Rectal smooth muscle tissue (tissue), 1 donor: ENCODE measurements around the gene GREM2.

Experiments
- H3K27ac ChIP-seq: one replicate; pipeline ENCODE4 v1.7.0; 2013; ENCODE audit warnings: low read depth, low read length, inconsistent platforms
- H3K27me3 ChIP-seq: one replicate; pipeline ENCODE4 v1.7.0; 2013; ENCODE audit warnings: low read length; ENCODE audit not compliant: control insufficient read depth, insufficient read depth
- H3K36me3 ChIP-seq: one replicate; pipeline ENCODE4 v1.7.0; 2013; ENCODE audit warnings: low read length; ENCODE audit not compliant: control insufficient read depth, insufficient read depth
- H3K4me1 ChIP-seq: one replicate; pipeline ENCODE4 v1.7.0; 2013; ENCODE audit warnings: low read length; ENCODE audit not compliant: control insufficient read depth, insufficient read depth
- H3K4me3 ChIP-seq: one replicate; pipeline ENCODE4 v1.7.0; 2013; ENCODE audit warnings: low read length
- H3K9ac ChIP-seq: one replicate; pipeline ENCODE4 v1.7.0; 2013; ENCODE audit warnings: low read length

The GREM2 gene

GRCh38 chr1:240486611-240487010, 125.3 kb downstream of the GREM2 start:
- Histone ChIP-seq H3K4me3 (no peak overlapping the region), H3K27ac (no peak overlapping the region), H3K9ac (no peak overlapping the region), H3K36me3 (no peaks in the 10 kb centered on the region), H3K4me1 (no peaks in the 10 kb centered on the region), H3K27me3 (no peaks in the 10 kb centered on the region)

GRCh38 chr1:240484804-240485443, 127.0 kb downstream of the GREM2 start:
- no peaks in the 10 kb centered on the region for H3K27me3 ChIP-seq
- no peak overlapping the region for H3K9ac ChIP-seq
- no peak overlapping the region for H3K27ac ChIP-seq
- H3K36me3 ChIP-seq = no peaks in the 10 kb centered on the region
- no peaks in the 10 kb centered on the region for H3K4me1 ChIP-seq
- H3K4me3 ChIP-seq = no peak overlapping the region

GRCh38 chr1:240478536-240478935, 133.4 kb downstream of the GREM2 start:
- no peak overlapping the region for H3K4me3 ChIP-seq
- no peaks in the 10 kb centered on the region for H3K36me3 ChIP-seq
- H3K27me3 ChIP-seq = no peaks in the 10 kb centered on the region
- H3K27ac ChIP-seq = no peak overlapping the region
- no peaks in the 10 kb centered on the region for H3K4me1 ChIP-seq
- H3K9ac ChIP-seq = no peak overlapping the region

- Histone ChIP-seq H3K4me1 (no peaks in the 10 kb centered on the region), H3K4me3 (no peak overlapping the region), H3K36me3 (no peaks in the 10 kb centered on the region), H3K9ac (no peak overlapping the region), H3K27ac (no peak overlapping the region), H3K27me3 (no peaks in the 10 kb centered on the region)
These were observed 136.1 kb downstream of the GREM2 start for GRCh38 chr1:240475832-240476231.

- Histone ChIP-seq H3K4me3 (no peak overlapping the region), H3K27me3 (no peaks in the 10 kb centered on the region), H3K4me1 (no peaks in the 10 kb centered on the region), H3K27ac (no peak overlapping the region), H3K9ac (no peak overlapping the region), H3K36me3 (no peaks in the 10 kb centered on the region)
These were observed 137.8 kb downstream of the GREM2 start for GRCh38 chr1:240474133-240474614.

- Histone ChIP-seq H3K36me3 (no peaks in the 10 kb centered on the region), H3K4me1 (no peaks in the 10 kb centered on the region), H3K27me3 (no peaks in the 10 kb centered on the region), H3K27ac (no peak overlapping the region), H3K4me3 (no peak overlapping the region), H3K9ac (no peak overlapping the region)
These were observed 143.3 kb downstream of the GREM2 start for GRCh38 chr1:240468656-240469055.

- no peaks in the 10 kb centered on the region for H3K27me3 ChIP-seq
- no peak overlapping the region for H3K4me3 ChIP-seq
- H3K4me1 ChIP-seq = no peaks in the 10 kb centered on the region
- no peak overlapping the region for H3K9ac ChIP-seq
- H3K27ac ChIP-seq = no peak overlapping the region
- H3K36me3 ChIP-seq = no peaks in the 10 kb centered on the region
These were observed 144.1 kb downstream of the GREM2 start for GRCh38 chr1:240467895-240468294.

GRCh38 chr1:240466509-240466908, 145.4 kb downstream of the GREM2 start:
- no peaks in the 10 kb centered on the region for H3K27me3 ChIP-seq
- no peak overlapping the region for H3K9ac ChIP-seq

GRCh38 chr1:240465531-240465940, 146.4 kb downstream of the GREM2 start:
- H3K27me3 ChIP-seq = no peaks in the 10 kb centered on the region
- no peaks in the 10 kb centered on the region for H3K4me1 ChIP-seq
- peak overlapping the region; percentile 51 for H3K4me3 ChIP-seq
- H3K27ac ChIP-seq = no peak overlapping the region
- H3K36me3 ChIP-seq = no peaks in the 10 kb centered on the region
- H3K9ac ChIP-seq = no peak overlapping the region

More at GRCh38 chr1:240466509-240466908, 145.4 kb downstream of the GREM2 start:
- Histone ChIP-seq H3K27ac (no peak overlapping the region), H3K36me3 (no peaks in the 10 kb centered on the region), H3K4me3 (no peak overlapping the region), H3K4me1 (no peaks in the 10 kb centered on the region)

- Histone ChIP-seq H3K9ac (no peak overlapping the region), H3K27me3 (no peaks in the 10 kb centered on the region), H3K36me3 (no peaks in the 10 kb centered on the region), H3K4me3 (no peak overlapping the region), H3K4me1 (no peaks in the 10 kb centered on the region), H3K27ac (no peak overlapping the region)
These were observed 147.9 kb downstream of the GREM2 start for GRCh38 chr1:240464099-240464498.

GRCh38 chr1:240462766-240463395, 149.1 kb downstream of the GREM2 start:
- no peak overlapping the region for H3K4me3 ChIP-seq
- H3K27ac ChIP-seq = no peak overlapping the region
- no peak overlapping the region for H3K9ac ChIP-seq
- H3K27me3 ChIP-seq = no peaks in the 10 kb centered on the region
- no peaks in the 10 kb centered on the region for H3K4me1 ChIP-seq
- no peaks in the 10 kb centered on the region for H3K36me3 ChIP-seq

- no peak overlapping the region for H3K4me3 ChIP-seq
- no peaks in the 10 kb centered on the region for H3K27me3 ChIP-seq
- no peak overlapping the region for H3K27ac ChIP-seq
- H3K9ac ChIP-seq = no peak overlapping the region
- no peaks in the 10 kb centered on the region for H3K4me1 ChIP-seq
- no peaks in the 10 kb centered on the region for H3K36me3 ChIP-seq
These were observed 149.7 kb downstream of the GREM2 start for GRCh38 chr1:240462277-240462676.

GRCh38 chr1:240457203-240457602, 154.8 kb downstream of the GREM2 start:
- no peaks in the 10 kb centered on the region for H3K4me1 ChIP-seq
- H3K4me3 ChIP-seq = no peak overlapping the region
- no peak overlapping the region for H3K27ac ChIP-seq
- no peak overlapping the region for H3K9ac ChIP-seq
- H3K36me3 ChIP-seq = no peaks in the 10 kb centered on the region
- no peaks in the 10 kb centered on the region for H3K27me3 ChIP-seq
